ENCODE data around the gene MYO9A.
"Not testable (repeated sequence)": the region's sequence is repeated elsewhere in the genome, so short reads cannot be mapped to it uniquely, and the experiment has no call there.

Gene MYO9A

DNA sequence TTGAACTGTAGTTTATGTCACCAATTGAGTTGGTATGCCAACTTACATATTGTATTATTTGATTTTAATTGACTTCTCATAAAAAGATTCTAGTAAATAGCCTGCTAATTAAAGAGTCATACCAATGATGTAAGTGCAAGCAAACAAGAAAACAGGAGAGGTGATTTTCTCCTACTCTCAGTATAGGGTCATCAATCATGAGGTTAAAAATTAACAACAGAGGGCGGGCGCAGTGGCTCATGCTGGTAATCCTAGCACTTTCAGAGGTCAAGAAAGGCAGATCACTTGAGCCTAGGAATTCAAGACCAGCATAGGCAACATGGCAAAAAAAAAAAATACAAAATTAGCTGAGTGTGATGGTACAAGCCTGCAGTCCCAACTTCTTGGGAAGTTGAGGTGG, 108.7 kb downstream of the MYO9A start:
- Histone ChIP-seq H3K9me3 (no peaks in the 10 kb centered on the region), H3K36me3 (no peaks in the 10 kb centered on the region), H3K4me3 (ENCODE audit: low read depth in 1 of 2, low read length in 1 of 2) (no peak overlapping the region), H3K27ac (no peak overlapping the region), H3K4me1 (ENCODE audit: control insufficient read depth in 1 of 2, insufficient read depth in 1 of 2, low read depth in 1 of 2, low read length in 1 of 2) (no peaks in the 10 kb centered on the region), H3K27me3 (no peaks in the 10 kb centered on the region)
- TF ChIP-seq, protein P1, sequence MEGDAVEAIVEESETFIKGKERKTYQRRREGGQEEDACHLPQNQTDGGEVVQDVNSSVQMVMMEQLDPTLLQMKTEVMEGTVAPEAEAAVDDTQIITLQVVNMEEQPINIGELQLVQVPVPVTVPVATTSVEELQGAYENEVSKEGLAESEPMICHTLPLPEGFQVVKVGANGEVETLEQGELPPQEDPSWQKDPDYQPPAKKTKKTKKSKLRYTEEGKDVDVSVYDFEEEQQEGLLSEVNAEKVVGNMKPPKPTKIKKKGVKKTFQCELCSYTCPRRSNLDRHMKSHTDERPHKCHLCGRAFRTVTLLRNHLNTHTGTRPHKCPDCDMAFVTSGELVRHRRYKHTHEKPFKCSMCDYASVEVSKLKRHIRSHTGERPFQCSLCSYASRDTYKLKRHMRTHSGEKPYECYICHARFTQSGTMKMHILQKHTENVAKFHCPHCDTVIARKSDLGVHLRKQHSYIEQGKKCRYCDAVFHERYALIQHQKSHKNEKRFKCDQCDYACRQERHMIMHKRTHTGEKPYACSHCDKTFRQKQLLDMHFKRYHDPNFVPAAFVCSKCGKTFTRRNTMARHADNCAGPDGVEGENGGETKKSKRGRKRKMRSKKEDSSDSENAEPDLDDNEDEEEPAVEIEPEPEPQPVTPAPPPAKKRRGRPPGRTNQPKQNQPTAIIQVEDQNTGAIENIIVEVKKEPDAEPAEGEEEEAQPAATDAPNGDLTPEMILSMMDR (IDR thresholded peaks at IDR 0.05): no peak

DNA sequence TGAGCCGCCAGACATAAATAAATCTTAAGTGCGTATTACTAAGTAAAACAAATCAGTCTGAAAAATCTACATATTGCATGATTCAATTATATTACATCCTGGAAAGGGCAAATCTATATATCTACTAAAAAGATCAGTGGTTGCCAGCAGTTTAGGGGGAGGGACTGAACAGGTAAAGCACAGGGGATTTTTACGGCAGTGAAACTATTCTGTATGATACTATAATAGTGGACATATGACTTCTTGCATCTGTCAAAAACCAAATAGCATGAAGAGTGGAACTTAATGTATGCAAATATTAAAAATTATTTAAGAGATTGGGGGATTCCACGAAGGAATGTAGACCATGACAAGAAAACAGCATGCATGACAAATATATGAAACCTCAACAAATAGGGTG, 111.6 kb downstream of the MYO9A start:
- H3K4me1 ChIP-seq (ENCODE audit: control insufficient read depth in 1 of 2, insufficient read depth in 1 of 2, low read depth in 1 of 2, low read length in 1 of 2): no peaks in the 10 kb centered on the region
- TF ChIP-seq, protein P1 (IDR thresholded peaks at IDR 0.05): no peak

DNA sequence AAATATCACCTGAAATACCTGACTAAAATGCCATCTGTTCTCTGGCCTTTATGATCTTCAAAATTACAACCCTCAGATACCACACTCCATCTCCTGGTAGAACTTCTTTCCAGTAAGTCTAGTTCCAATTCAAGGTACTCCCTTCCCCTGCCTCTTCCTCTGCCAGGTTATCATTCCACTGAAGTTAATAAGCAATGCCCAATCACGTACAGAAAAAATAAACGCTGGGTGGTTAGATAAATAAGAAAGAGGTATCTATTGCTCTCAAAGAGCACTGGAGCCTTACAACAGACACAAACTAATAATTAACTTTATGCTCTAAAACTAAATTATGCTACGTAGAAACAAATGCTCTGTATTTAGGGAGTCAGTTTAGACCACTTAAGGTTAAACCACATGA, 112.5 kb downstream of the MYO9A start:
- Histone ChIP-seq H3K36me3 (no peaks in the 10 kb centered on the region), H3K27me3 (no peaks in the 10 kb centered on the region), H3K4me3 (ENCODE audit: low read depth in 1 of 2, low read length in 1 of 2) (no peak overlapping the region), H3K27ac (no peak overlapping the region), H3K4me1 (ENCODE audit: control insufficient read depth in 1 of 2, insufficient read depth in 1 of 2, low read depth in 1 of 2, low read length in 1 of 2) (no peaks in the 10 kb centered on the region), H3K9me3 (no peaks in the 10 kb centered on the region)
- TF ChIP-seq, protein P1 (IDR thresholded peaks at IDR 0.05): no peak

More for the DNA sequence above, 111.6 kb downstream of the MYO9A start:
- Histone ChIP-seq H3K36me3 (no peaks in the 10 kb centered on the region), H3K4me3 (ENCODE audit: low read depth in 1 of 2, low read length in 1 of 2) (no peak overlapping the region), H3K27ac (no peak overlapping the region), H3K9me3 (no peaks in the 10 kb centered on the region), H3K27me3 (no peaks in the 10 kb centered on the region)

DNA sequence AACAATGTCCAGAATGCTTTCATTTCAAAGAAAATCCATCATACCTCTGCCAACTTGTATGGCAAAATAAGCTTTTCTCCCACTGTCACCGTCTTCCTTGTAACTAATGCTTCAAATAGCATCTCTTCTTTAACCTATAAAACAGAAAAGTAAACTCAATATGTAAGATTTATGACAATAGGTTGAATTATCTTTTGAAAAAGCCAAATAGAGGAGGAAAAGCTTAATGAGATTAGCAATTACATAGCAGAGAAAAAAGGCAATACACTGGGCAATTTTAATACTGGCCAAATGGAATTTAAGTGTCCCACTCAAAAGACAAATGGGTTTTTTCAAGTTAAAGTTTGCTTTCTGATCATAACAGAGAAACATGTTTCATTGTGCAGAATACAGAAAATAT, 118.1 kb downstream of the MYO9A start:
- no peak overlapping the region for H3K4me3 ChIP-seq (ENCODE audit: low read depth in 1 of 2, low read length in 1 of 2)
- H3K9me3 ChIP-seq: no peaks in the 10 kb centered on the region
- H3K27me3 ChIP-seq: no peaks in the 10 kb centered on the region
- no peaks in the 10 kb centered on the region for H3K4me1 ChIP-seq (ENCODE audit: control insufficient read depth in 1 of 2, insufficient read depth in 1 of 2, low read depth in 1 of 2, low read length in 1 of 2)
- no peak overlapping the region for H3K27ac ChIP-seq
- TF ChIP-seq, protein P1 (IDR thresholded peaks at IDR 0.05): no peak
- H3K36me3 ChIP-seq: no peaks in the 10 kb centered on the region

DNA sequence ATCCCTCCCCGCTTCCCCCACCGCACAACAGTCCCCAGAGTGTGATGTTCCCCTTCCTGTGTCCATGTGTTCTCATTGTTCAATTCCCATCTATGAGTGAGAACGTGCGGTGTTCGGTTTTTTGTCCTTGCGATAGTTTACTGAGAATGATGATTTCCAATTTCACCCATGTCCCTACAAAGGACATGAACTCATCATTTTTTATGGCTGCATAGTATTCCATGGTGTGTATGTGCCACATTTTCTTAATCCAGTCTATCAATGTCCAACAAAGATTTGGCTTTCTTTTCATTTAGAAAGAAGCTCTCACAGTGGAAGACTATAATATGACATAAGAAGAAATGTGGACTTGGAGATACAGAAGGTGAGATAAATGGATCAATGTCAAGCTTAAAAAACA, 119.2 kb downstream of the MYO9A start:
- H3K27ac ChIP-seq; H3K4me3 ChIP-seq (ENCODE audit: low read depth in 1 of 2, low read length in 1 of 2); H3K36me3 ChIP-seq; H3K9me3 ChIP-seq; H3K4me1 ChIP-seq (ENCODE audit: control insufficient read depth in 1 of 2, insufficient read depth in 1 of 2, low read depth in 1 of 2, low read length in 1 of 2); H3K27me3 ChIP-seq: not testable (repeated sequence)

DNA sequence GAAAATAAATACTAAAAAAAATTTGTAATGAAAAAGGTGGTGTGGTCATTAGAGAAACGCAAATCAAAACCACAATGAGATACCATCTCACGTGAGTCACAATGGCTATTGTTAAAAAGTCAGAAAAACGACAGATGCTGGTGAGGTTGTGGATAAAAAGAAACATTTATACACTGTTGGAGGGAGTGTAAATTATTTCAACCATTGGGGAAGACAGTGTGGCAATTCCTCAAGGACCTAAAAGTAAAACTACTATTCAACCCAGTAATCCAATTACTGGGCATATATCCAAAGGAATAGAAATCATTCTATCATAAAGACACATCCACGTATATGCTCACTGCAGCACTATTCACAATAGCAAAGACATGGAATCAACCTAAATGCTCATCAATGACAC, 120.3 kb downstream of the MYO9A start:
- H3K9me3 ChIP-seq: no peaks in the 10 kb centered on the region
- H3K4me1 ChIP-seq (ENCODE audit: control insufficient read depth in 1 of 2, insufficient read depth in 1 of 2, low read depth in 1 of 2, low read length in 1 of 2): no peaks in the 10 kb centered on the region
- H3K36me3 ChIP-seq: no peaks in the 10 kb centered on the region
- H3K27ac ChIP-seq: no peak overlapping the region
- H3K27me3 ChIP-seq: no peaks in the 10 kb centered on the region
- no peak overlapping the region for H3K4me3 ChIP-seq (ENCODE audit: low read depth in 1 of 2, low read length in 1 of 2)
- TF ChIP-seq, protein P1 (IDR thresholded peaks at IDR 0.05): no peak
